ENCODE data around the gene PIP5K1B. TPM values are rescaled to one million over a fixed set of nuclear protein-coding genes. Genes with fewer than 3 reads are reported as not detected.

Gene PIP5K1B
- total and polyA plus RNA-seq, 2 donors (not counting 3 experiments of a cell fraction or from before 2014, with no cell fraction given), result 0.27 TPM; not detected in 1

DNA sequence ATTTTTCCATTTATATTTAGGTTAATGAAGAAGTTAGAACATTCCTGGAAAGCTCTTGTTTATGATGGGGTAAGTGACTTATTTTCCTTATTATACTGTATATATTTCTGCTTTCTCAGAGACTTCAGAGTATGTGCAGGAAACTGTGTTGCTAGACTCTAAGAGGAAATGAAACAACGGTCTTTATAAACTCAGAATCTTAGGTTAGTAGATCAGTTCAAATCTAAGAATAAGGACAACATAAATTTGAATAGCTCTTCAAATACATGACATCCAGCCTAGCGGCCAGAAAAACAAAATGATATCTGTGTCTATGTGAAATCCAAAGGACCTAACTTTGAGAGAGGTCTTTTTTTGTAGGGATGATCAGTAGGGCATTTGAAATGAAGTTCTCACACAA, 214.6 kb downstream of the PIP5K1B start:
- TF ChIP-seq FOS (IDR thresholded peaks at IDR 0.05; ENCODE audit: borderline replicate concordance, insufficient read depth, low read length) (no peak), EZH2 (IDR thresholded peaks at IDR 0.05; ENCODE audit: borderline replicate concordance, low read depth, low read length, severe bottlenecking) (no peak), POLR2AphosphoS5 (IDR thresholded peaks at IDR 0.05; ENCODE audit: insufficient read depth, low read depth, low read length) (no peak), JUN (IDR thresholded peaks at IDR 0.05; ENCODE audit: borderline replicate concordance, insufficient read depth, insufficient read length, low read depth) (no peak), GATA2 (IDR thresholded peaks at IDR 0.05; ENCODE audit: insufficient read depth, insufficient read length, low read depth, low read length) (no peak), POLR2A (IDR thresholded peaks at IDR 0.05; ENCODE audit: low read depth, low read length) (no peak), MYC (IDR thresholded peaks at IDR 0.05; ENCODE audit: low read depth, low read length) (no peak)
- TF ChIP-seq, protein P1, sequence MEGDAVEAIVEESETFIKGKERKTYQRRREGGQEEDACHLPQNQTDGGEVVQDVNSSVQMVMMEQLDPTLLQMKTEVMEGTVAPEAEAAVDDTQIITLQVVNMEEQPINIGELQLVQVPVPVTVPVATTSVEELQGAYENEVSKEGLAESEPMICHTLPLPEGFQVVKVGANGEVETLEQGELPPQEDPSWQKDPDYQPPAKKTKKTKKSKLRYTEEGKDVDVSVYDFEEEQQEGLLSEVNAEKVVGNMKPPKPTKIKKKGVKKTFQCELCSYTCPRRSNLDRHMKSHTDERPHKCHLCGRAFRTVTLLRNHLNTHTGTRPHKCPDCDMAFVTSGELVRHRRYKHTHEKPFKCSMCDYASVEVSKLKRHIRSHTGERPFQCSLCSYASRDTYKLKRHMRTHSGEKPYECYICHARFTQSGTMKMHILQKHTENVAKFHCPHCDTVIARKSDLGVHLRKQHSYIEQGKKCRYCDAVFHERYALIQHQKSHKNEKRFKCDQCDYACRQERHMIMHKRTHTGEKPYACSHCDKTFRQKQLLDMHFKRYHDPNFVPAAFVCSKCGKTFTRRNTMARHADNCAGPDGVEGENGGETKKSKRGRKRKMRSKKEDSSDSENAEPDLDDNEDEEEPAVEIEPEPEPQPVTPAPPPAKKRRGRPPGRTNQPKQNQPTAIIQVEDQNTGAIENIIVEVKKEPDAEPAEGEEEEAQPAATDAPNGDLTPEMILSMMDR (IDR thresholded peaks at IDR 0.05; ENCODE audit: extremely low read depth in 1 of 2, insufficient read depth in 1 of 2, low read depth in 1 of 2, low read length in 2 of 2), result no peak
- TF ChIP-seq, protein P2, sequence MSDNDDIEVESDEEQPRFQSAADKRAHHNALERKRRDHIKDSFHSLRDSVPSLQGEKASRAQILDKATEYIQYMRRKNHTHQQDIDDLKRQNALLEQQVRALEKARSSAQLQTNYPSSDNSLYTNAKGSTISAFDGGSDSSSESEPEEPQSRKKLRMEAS (IDR thresholded peaks at IDR 0.05; ENCODE audit: insufficient read depth, insufficient read length), result no peak
- CTCF ChIA-PET, result no interaction called here
- no peak overlapping the region for H2AFZ ChIP-seq (ENCODE audit: low read depth, low read length)
- H3K27ac ChIP-seq (ENCODE audit: insufficient read depth, low read depth, low read length), result no peak overlapping the region
- H3K36me3 ChIP-seq (ENCODE audit: control insufficient read depth in 2 of 2, extremely low read depth in 1 of 2, insufficient read depth in 2 of 2, low read length in 2 of 2), result no peaks in the 10 kb centered on the region
- H4K20me1 ChIP-seq (replicated peaks; ENCODE audit: control insufficient read depth, extremely low read depth, insufficient read depth, low read length), result no peaks in the 10 kb centered on the region
- intact Hi-C loops (cut with micrococcal nuclease) (no loop called here), dilution Hi-C loops (cut with MboI; ENCODE audit: extremely low pct_ligation_motif_present, low sequenced_read_pairs) (no loop called here)
- no TSS peak for BruUV-seq (replicated peaks)
- H3K4me2 ChIP-seq (ENCODE audit: insufficient read depth, low read length), result no peak overlapping the region
- no peaks in the 10 kb centered on the region for H3K9me3 ChIP-seq (replicated peaks; ENCODE audit: control insufficient read depth, insufficient read depth, low read length)
- no peaks in the 10 kb centered on the region for H3K4me1 ChIP-seq (ENCODE audit: control insufficient read depth, extremely low read depth, insufficient read depth, low read length)
- no peaks in the 10 kb centered on the region for H3K9me1 ChIP-seq (replicated peaks; ENCODE audit: control insufficient read depth, extremely low read depth, insufficient read depth, low read length)
- H3K79me2 ChIP-seq (ENCODE audit: control insufficient read depth, insufficient read depth, low read length), result no peaks in the 10 kb centered on the region
- FAIRE-seq, result no peak
- POLR2A ChIA-PET, result no interaction called here
- H3K4me3 ChIP-seq (replicated peaks in 1 of 3; ENCODE audit: insufficient read depth in 1 of 3, low read depth in 1 of 3, low read length in 3 of 3), result no peak overlapping the region
- no peak for DNase-seq (ENCODE audit: low read depth, low spot score)
- H3K27me3 ChIP-seq (ENCODE audit: control insufficient read depth in 2 of 2, insufficient read depth in 2 of 2, low read length in 2 of 2), result no peaks in the 10 kb centered on the region
- H3K9ac ChIP-seq (replicated peaks; ENCODE audit: extremely low read depth, insufficient read depth, low read length), result no peak overlapping the region
